ENCODE data around the gene FSIP1. TPM values are rescaled to one million over a fixed set of nuclear protein-coding genes. Genes with fewer than 3 reads are reported as not detected.
"Not testable (repeated sequence)": the region's sequence is repeated elsewhere in the genome, so short reads cannot be mapped to it uniquely, and the experiment has no call there.

The FSIP1 gene
- 1.0 and 1.3 TPM in 2 replicates for total RNA-seq (2014; rRNA removed; shearing (Covaris generic))

GRCh38 chr15:39782441-39783138, at the start of gene FSIP1:
FSIP1 (minus strand) TSS chr15:39782841; CDS start chr15:39776524, 6,317 bp downstream.
- DNase-seq (ENCODE audit: low spot score): peak; percentile 95

DNA sequence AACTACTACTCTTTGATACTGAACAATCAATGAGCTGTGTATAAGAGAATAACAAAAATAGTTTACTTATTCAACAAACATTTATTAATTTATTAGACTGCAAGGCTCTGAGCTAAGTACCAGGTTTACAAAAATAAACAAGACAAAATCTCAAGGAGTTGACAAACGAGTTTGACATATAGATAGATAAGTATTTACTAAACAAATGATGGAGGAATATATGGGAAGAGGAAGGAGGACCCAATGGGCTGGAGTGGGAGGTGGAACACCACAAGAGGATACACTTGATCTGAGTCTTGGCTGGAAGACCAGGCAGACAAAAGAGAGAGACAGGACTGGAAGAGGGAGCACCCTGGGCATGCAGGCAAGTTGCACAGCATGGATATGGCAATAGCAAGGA, 47.5 kb upstream of the FSIP1 start:
- DNase-seq (ENCODE audit: low spot score): no peak

- no peak for DNase-seq (ENCODE audit: low spot score)
Measured at GRCh38 chr15:39828374-39828931, 45.8 kb upstream of the FSIP1 start.

- no peak for DNase-seq (ENCODE audit: low spot score)
Measured at GRCh38 chr15:39826975-39827374, 44.3 kb upstream of the FSIP1 start.

- no peak for DNase-seq (ENCODE audit: low spot score)
Measured at GRCh38 chr15:39823634-39824033, 41.0 kb upstream of the FSIP1 start.

- no peak for DNase-seq (ENCODE audit: low spot score)
Measured at GRCh38 chr15:39820050-39820602, 37.5 kb upstream of the FSIP1 start.

DNA sequence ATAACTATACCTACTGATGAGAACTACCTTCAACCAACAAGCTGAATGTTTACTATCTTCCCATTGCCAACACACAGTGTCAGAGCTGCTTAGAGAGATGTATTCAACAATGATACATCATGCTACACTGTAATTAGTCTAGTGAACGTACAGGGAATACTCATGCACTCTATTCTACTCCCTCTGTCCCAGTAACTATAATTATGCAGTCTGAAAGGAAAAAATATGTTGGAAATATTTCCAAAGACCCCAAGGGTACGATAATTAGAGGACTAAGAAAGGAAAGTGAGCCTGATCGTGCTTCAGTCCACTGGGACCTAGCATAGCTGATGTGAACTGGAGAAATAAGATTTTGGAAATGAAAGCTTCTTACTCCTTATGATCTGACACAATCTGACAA, 36.9 kb upstream of the FSIP1 start:
- DNase-seq (ENCODE audit: low spot score): no peak

DNA sequence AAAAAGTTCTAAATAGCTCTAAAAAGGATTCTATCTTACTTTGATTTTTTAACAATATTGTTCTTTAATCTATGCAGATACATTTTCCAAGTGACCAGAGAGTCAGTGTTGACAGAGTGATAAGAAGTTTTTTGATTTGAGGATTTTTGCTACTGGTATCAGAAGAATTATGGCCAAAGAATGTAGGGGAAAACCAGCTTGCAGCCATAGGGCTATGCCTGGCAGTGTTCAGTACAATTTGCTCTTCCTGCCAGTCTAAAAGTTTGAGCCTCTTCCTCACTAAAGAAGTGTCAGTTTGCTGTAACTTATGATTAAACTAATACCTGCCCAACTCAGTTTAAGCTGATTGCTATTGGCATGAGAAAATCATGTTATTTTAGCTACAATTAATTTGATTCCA, 35.3 kb upstream of the FSIP1 start:
- no peak for DNase-seq (ENCODE audit: low spot score)

GRCh38 chr15:39814489-39814888, 31.8 kb upstream of the FSIP1 start:
- DNase-seq (ENCODE audit: low spot score): no peak

- DNase-seq (ENCODE audit: low spot score): not testable (repeated sequence)
Measured at GRCh38 chr15:39812651-39813050, 30.0 kb upstream of the FSIP1 start.

GRCh38 chr15:39808909-39809308, 26.3 kb upstream of the FSIP1 start:
- no peak for DNase-seq (ENCODE audit: low spot score)

GRCh38 chr15:39807791-39808190, 25.1 kb upstream of the FSIP1 start:
- no peak for DNase-seq (ENCODE audit: low spot score)

DNA sequence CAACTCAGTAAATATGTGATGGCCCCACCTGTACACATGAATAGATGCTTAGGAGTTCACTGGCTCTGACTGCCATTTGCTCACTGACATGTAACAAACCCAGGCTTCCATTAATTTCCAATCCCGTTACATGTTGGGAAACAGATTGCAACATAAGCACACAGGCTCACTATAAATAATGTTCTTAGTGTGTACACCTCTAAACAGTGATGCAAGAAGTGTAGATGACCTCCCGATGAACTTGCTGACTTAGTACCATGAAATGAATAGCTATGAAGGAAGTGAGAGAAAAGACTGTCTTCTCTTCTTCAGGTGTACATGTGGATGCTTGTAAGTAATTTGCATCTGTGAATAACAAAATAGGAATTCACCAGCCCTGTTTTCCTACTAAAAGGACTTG, 21.4 kb upstream of the FSIP1 start:
- DNase-seq (ENCODE audit: low spot score): peak; percentile 38

DNA sequence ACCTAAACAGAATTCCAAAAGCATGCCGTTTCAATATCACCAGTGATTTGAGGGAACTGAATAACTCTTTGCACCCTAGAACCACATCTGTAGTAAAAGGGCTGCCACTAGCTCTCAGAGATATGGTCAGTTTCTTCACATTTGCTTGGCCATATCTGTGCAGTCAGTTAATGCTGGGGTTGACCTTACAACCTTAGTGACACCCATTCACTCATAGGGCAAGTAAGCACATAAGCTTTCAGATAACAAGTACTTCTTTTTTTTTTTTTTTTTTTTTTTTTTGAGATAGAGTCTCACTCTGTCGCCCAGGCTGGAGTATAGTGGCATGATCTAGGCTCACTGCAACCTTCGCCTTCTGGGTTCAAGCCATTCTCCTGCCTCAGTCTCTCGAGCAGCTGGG, 20.4 kb upstream of the FSIP1 start:
- no peak for DNase-seq (ENCODE audit: low spot score)

DNA sequence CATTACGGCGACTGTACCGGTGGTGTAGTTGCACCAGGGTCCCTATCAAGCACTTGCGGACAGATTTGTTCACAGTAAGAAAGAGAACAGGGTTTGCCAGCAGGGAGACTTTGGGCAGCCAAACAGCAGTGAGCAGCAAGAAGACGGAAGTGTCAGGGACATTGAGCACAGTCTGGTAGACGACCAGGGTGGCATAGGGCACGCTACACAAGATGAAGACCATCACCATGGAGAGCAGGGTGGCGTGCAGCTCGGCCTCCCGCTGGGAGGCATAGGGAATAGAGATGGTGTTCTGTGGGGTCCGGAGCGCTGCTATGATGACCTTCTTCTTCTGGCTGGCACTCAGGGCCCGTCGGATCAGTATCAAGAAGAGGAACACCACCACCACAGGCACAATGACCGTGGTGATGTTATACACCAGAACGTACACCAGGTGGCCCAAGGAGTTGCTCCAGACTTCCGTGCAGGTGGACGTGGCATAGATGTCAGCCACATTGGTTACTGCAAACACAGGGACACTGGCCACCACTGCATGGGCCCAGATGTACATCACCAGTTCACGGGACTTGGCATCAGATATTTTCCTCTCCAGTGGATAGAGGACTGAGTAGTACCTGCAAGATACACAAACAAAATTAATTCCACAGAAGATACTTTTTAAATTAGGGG, 19.1 kb upstream of the FSIP1 start:
- no peak for DNase-seq (ENCODE audit: low spot score)

DNA sequence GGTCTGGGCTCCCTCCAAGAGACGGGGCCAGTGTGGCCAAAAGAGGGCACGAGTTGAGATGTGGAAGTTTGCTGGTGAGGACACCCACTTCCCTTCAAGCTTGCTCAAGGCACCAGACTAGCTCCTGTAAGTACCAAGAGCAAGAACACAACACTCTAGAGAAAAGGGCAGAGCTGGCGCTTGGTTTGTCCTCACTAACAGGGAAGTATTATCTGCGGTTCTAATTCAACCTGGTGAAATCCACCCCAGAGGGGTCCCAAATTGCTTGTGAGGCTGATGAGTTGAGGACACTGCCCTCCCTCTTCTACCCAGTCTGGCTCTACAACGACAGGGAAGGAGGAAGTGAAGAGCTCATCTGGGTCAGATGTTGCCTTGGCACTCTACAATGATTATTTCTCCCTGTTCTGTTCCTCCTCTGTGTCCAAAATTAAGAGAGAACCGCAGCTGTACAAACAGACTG, 16.9 kb upstream of the FSIP1 start:
- no peak for DNase-seq (ENCODE audit: low spot score)

- DNase-seq (ENCODE audit: low spot score): no peak
Measured at GRCh38 chr15:39798382-39798781, 15.7 kb upstream of the FSIP1 start.

- DNase-seq (ENCODE audit: low spot score): no peak
Measured at GRCh38 chr15:39797407-39797806, 14.8 kb upstream of the FSIP1 start.

- no peak for DNase-seq (ENCODE audit: low spot score)
Measured at GRCh38 chr15:39796601-39797000, 14.0 kb upstream of the FSIP1 start.

DNA sequence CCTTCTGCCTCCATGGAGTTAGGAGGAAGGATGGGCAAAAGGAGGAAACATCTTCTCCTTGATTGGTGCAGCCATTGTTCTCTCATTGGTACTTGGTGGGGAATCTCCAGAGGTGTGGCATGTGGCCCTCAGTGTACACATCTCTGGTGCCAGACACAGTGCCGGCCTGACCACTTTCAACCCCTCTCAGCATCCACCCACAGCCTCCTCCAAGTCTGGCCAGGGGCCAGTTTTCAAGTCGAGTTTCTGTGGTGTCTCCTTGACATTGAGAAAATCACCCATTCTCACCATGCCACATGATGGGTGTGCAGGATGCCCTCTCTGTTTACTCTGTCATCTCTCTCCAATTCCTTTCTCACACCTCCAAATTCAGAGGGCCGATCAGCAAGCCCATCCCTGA, 12.8 kb upstream of the FSIP1 start:
- no peak for DNase-seq (ENCODE audit: low spot score)

DNA sequence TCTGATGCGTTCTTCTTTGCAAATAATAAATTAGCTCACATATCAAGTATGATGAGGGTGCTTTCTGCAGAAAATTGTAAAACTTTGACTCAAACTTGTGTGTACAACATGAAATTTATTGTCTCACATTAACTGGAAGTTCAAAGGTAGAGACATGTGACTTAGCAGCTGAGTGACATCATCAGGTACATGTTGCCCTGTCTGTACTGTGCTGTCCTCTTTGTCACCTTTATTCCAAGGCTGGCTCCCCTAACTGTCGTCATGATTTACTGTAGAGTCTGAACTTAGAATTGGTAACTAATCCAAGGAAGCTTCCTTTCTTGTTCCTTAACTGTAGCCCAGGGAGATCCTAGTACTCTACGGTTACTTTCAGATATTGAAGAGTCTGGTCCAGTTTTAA, 12.3 kb upstream of the FSIP1 start:
- no peak for DNase-seq (ENCODE audit: low spot score)

- no peak for DNase-seq (ENCODE audit: low spot score)
Measured at GRCh38 chr15:39793923-39794322, 11.3 kb upstream of the FSIP1 start.

DNA sequence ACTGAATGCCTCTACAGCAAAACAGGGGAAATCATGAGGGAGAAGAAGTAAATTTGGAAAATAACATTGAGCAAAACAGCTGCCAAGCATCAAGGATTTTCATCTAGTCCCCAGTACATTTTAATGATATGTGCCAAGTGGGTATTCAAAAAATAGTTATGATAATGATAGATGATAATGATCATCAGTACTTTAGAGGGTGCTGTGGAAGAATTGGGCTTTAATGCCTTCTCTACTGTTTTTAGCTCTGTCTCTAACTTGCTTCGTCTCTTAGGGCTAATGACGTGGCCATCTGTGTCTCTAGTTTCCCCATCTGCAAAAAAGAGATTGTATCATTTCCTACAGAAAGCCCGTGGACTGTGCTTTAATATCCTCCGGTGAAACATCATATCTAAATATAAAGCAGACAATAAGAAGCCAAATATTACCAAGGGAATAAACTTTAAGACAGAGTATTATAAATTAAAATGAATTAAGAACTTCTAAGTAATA, 10.2 kb upstream of the FSIP1 start:
- DNase-seq (ENCODE audit: low spot score): no peak
